Stomach (tissue), 4 donors: ENCODE measurements around the gene SENP1.

ENCODE experiments used
- POLR2A ChIP-seq, 4 donors: fragments of 450-650 bp; IDR thresholded peaks; one replicate each; pipeline ENCODE4 v1.6.1; 2016; ENCODE audit warnings: antibody characterized with exemption in 4 of 4, control low read depth in 2 of 4, mild to moderate bottlenecking in 1 of 4, moderate library complexity in 1 of 4
- POLR2AphosphoS5 ChIP-seq, 3 donors: sonication (generic); formaldehyde crosslinking; IDR thresholded peaks; one replicate each; pipeline ENCODE4 v1.6.1; 2016; ENCODE audit warnings: antibody characterized with exemption in 3 of 3
- TF ChIP-seq, protein P1 (sequence below), 7 experiments: fragments of 450-650 bp in 4 of 7; fragments of 200-600 bp in 3 of 7; sonication (generic) in 3 of 7; IDR thresholded peaks; one replicate each; pipeline ENCODE4 v1.5.1; 2016 to 2019; ENCODE audit warnings: antibody characterized with exemption in 7 of 7, control low read depth in 2 of 7, mild to moderate bottlenecking in 1 of 7

DNA sequence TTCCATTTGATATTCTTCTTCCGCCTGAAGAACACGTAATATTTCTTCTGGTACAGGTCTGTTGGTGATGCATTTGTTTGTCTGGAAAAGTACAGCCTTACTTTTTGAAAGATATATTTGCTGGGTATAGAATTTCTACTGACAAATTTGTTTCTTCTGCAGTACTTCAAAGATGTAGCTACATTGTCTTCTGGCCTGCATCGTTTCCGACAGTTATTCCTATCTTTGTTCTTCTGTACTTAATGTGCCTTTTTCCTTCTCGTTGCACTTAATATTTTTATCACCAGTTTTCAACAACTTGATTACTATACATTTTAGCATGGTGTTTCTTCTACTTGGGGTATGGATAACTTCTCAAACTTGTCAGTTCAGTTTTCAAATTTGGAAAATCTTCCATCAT lies 47.1 kb downstream of the SENP1 start:
- TF ChIP-seq, protein P1, sequence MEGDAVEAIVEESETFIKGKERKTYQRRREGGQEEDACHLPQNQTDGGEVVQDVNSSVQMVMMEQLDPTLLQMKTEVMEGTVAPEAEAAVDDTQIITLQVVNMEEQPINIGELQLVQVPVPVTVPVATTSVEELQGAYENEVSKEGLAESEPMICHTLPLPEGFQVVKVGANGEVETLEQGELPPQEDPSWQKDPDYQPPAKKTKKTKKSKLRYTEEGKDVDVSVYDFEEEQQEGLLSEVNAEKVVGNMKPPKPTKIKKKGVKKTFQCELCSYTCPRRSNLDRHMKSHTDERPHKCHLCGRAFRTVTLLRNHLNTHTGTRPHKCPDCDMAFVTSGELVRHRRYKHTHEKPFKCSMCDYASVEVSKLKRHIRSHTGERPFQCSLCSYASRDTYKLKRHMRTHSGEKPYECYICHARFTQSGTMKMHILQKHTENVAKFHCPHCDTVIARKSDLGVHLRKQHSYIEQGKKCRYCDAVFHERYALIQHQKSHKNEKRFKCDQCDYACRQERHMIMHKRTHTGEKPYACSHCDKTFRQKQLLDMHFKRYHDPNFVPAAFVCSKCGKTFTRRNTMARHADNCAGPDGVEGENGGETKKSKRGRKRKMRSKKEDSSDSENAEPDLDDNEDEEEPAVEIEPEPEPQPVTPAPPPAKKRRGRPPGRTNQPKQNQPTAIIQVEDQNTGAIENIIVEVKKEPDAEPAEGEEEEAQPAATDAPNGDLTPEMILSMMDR (IDR thresholded peaks at IDR 0.05) = no peak
- no peak for TF ChIP-seq POLR2AphosphoS5 (IDR thresholded peaks at IDR 0.05)
- TF ChIP-seq POLR2A (IDR thresholded peaks at IDR 0.05) = no peak
